Body of pancreas (tissue), 4 donors: ENCODE data around the gene SLC32A1.

Source experiments
- POLR2A ChIP-seq, 3 donors: fragments of 450-650 bp; IDR thresholded peaks; one replicate each; pipeline ENCODE4 v1.6.1; 2016; ENCODE audit warnings: antibody characterized with exemption in 3 of 3, mild to moderate bottlenecking in 2 of 3
- TF ChIP-seq, protein P1 (sequence below), 7 experiments: fragments of 450-650 bp in 4 of 7; fragments of 200-600 bp in 3 of 7; sonication (generic) in 3 of 7; IDR thresholded peaks; one replicate each; pipeline ENCODE4 v1.5.1; 2016 to 2019; ENCODE audit warnings: antibody characterized with exemption in 7 of 7

- no peak for TF ChIP-seq POLR2A (IDR thresholded peaks at IDR 0.05)
- TF ChIP-seq, protein P1, sequence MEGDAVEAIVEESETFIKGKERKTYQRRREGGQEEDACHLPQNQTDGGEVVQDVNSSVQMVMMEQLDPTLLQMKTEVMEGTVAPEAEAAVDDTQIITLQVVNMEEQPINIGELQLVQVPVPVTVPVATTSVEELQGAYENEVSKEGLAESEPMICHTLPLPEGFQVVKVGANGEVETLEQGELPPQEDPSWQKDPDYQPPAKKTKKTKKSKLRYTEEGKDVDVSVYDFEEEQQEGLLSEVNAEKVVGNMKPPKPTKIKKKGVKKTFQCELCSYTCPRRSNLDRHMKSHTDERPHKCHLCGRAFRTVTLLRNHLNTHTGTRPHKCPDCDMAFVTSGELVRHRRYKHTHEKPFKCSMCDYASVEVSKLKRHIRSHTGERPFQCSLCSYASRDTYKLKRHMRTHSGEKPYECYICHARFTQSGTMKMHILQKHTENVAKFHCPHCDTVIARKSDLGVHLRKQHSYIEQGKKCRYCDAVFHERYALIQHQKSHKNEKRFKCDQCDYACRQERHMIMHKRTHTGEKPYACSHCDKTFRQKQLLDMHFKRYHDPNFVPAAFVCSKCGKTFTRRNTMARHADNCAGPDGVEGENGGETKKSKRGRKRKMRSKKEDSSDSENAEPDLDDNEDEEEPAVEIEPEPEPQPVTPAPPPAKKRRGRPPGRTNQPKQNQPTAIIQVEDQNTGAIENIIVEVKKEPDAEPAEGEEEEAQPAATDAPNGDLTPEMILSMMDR (IDR thresholded peaks at IDR 0.05) = no peak
These were observed 21.5 kb downstream of the SLC32A1 start for GRCh38 chr20:38745757-38746156.
